Measurements from ENCODE around the gene OLFML2A.
A peak's percentile ranks its signal among the peaks of the same experiment; 100 is the strongest.

OLFML2A gene

GRCh38 chr9:124852121-124852828 is 75.3 kb downstream of the OLFML2A start:
- Histone ChIP-seq H3K27me3 (ENCODE audit: low read depth, low read length) (no peaks in the 10 kb centered on the region), H3K4me3 (ENCODE audit: low read depth in 1 of 2, low read length in 2 of 2) (peak overlapping the region; percentile 55), H3K9me3 (ENCODE audit: control insufficient read depth in 1 of 2, low read length in 2 of 2) (no peaks in the 10 kb centered on the region), H3K27ac (ENCODE audit: low read length) (no peak overlapping the region), H3K36me3 (ENCODE audit: control insufficient read depth in 1 of 2, insufficient read depth in 2 of 2, low read length in 2 of 2) (peaks cover 0 to 9% of the 10 kb centered on the region in 2 donors), H3K4me1 (ENCODE audit: control insufficient read depth in 1 of 2, insufficient read depth in 2 of 2, low read length in 2 of 2) (peaks cover 6 to 18% of the 10 kb centered on the region in 2 donors)

- H3K36me3 ChIP-seq (ENCODE audit: control insufficient read depth in 1 of 2, insufficient read depth in 2 of 2, low read length in 2 of 2): peaks cover 7 to 16% of the 10 kb centered on the region in 2 donors
Measured at GRCh38 chr9:124852829-124853531, 76.0 kb downstream of the OLFML2A start, which contains the start of gene WDR38. Gene WDR38, plus strand, starts transcription at chr9:124853460. Its CDS starts 72 bp downstream, at chr9:124853532.

GRCh38 chr9:124853605-124854143 is 76.7 kb downstream of the OLFML2A start:
- Histone ChIP-seq H3K4me3 (ENCODE audit: low read depth in 1 of 2, low read length in 2 of 2) (peak overlapping the region in 1 of 2 donors; percentile 55), H3K4me1 (ENCODE audit: control insufficient read depth in 1 of 2, insufficient read depth in 2 of 2, low read length in 2 of 2) (peaks cover 6 to 18% of the 10 kb centered on the region in 2 donors), H3K36me3 (ENCODE audit: control insufficient read depth in 1 of 2, insufficient read depth in 2 of 2, low read length in 2 of 2) (peaks cover 14 to 23% of the 10 kb centered on the region in 2 donors), H3K27ac (ENCODE audit: low read length) (no peak overlapping the region), H3K9me3 (ENCODE audit: control insufficient read depth in 1 of 2, low read length in 2 of 2) (no peaks in the 10 kb centered on the region), H3K27me3 (ENCODE audit: low read depth, low read length) (no peaks in the 10 kb centered on the region)

More at GRCh38 chr9:124852829-124853531, 76.0 kb downstream of the OLFML2A start, which contains the start of gene WDR38:
- Histone ChIP-seq H3K27me3 (ENCODE audit: low read depth, low read length) (no peaks in the 10 kb centered on the region), H3K27ac (ENCODE audit: low read length) (no peak within 1 kb of the TSS), H3K4me3 (ENCODE audit: low read depth in 1 of 2, low read length in 2 of 2) (peak within 1 kb of the TSS; percentile 55), H3K4me1 (ENCODE audit: control insufficient read depth in 1 of 2, insufficient read depth in 2 of 2, low read length in 2 of 2) (peaks cover 6 to 18% of the 10 kb centered on the region in 2 donors), H3K9me3 (ENCODE audit: control insufficient read depth in 1 of 2, low read length in 2 of 2) (no peaks in the 10 kb centered on the region)

- Histone ChIP-seq H3K27ac (ENCODE audit: low read length) (no peak overlapping the region), H3K4me1 (ENCODE audit: control insufficient read depth in 1 of 2, insufficient read depth in 2 of 2, low read length in 2 of 2) (peaks cover 6 to 18% of the 10 kb centered on the region in 2 donors), H3K4me3 (ENCODE audit: low read depth in 1 of 2, low read length in 2 of 2) (no peak overlapping the region), H3K9me3 (ENCODE audit: control insufficient read depth in 1 of 2, low read length in 2 of 2) (no peaks in the 10 kb centered on the region), H3K36me3 (ENCODE audit: control insufficient read depth in 1 of 2, insufficient read depth in 2 of 2, low read length in 2 of 2) (peaks cover 19 to 28% of the 10 kb centered on the region in 2 donors), H3K27me3 (ENCODE audit: low read depth, low read length) (no peaks in the 10 kb centered on the region)
Measured at GRCh38 chr9:124854161-124854560, 77.2 kb downstream of the OLFML2A start.

GRCh38 chr9:124854822-124855221 is 77.9 kb downstream of the OLFML2A start:
- Histone ChIP-seq H3K9me3 (ENCODE audit: control insufficient read depth in 1 of 2, low read length in 2 of 2) (no peaks in the 10 kb centered on the region), H3K27ac (ENCODE audit: low read length) (no peak overlapping the region), H3K4me1 (ENCODE audit: control insufficient read depth in 1 of 2, insufficient read depth in 2 of 2, low read length in 2 of 2) (peaks cover 6 to 19% of the 10 kb centered on the region in 2 donors), H3K36me3 (ENCODE audit: control insufficient read depth in 1 of 2, insufficient read depth in 2 of 2, low read length in 2 of 2) (peaks cover 25 to 35% of the 10 kb centered on the region in 2 donors), H3K27me3 (ENCODE audit: low read depth, low read length) (no peaks in the 10 kb centered on the region), H3K4me3 (ENCODE audit: low read depth in 1 of 2, low read length in 2 of 2) (no peak overlapping the region)

- Histone ChIP-seq H3K27ac (ENCODE audit: low read length) (no peak overlapping the region), H3K36me3 (ENCODE audit: control insufficient read depth in 1 of 2, insufficient read depth in 2 of 2, low read length in 2 of 2) (peaks cover 32 to 42% of the 10 kb centered on the region in 2 donors), H3K27me3 (ENCODE audit: low read depth, low read length) (no peaks in the 10 kb centered on the region), H3K9me3 (ENCODE audit: control insufficient read depth in 1 of 2, low read length in 2 of 2) (no peaks in the 10 kb centered on the region), H3K4me3 (ENCODE audit: low read depth in 1 of 2, low read length in 2 of 2) (no peak overlapping the region), H3K4me1 (ENCODE audit: control insufficient read depth in 1 of 2, insufficient read depth in 2 of 2, low read length in 2 of 2) (peaks cover 12 to 26% of the 10 kb centered on the region in 2 donors)
Measured at GRCh38 chr9:124855566-124855943, 78.6 kb downstream of the OLFML2A start.

- H3K9me3 ChIP-seq (ENCODE audit: control insufficient read depth in 1 of 2, low read length in 2 of 2): no peaks in the 10 kb centered on the region
- no peak overlapping the region for H3K27ac ChIP-seq (ENCODE audit: low read length)
- H3K27me3 ChIP-seq (ENCODE audit: low read depth, low read length): no peaks in the 10 kb centered on the region
- H3K36me3 ChIP-seq (ENCODE audit: control insufficient read depth in 1 of 2, insufficient read depth in 2 of 2, low read length in 2 of 2): peaks cover 35 to 42% of the 10 kb centered on the region in 2 donors
- H3K4me3 ChIP-seq (ENCODE audit: low read depth in 1 of 2, low read length in 2 of 2): no peak overlapping the region
- peaks cover 17 to 32% of the 10 kb centered on the region in 2 donors for H3K4me1 ChIP-seq (ENCODE audit: control insufficient read depth in 1 of 2, insufficient read depth in 2 of 2, low read length in 2 of 2)
Measured at GRCh38 chr9:124855944-124856765, 79.2 kb downstream of the OLFML2A start.

GRCh38 chr9:124857533-124858162 is 80.7 kb downstream of the OLFML2A start:
- Histone ChIP-seq H3K4me3 (ENCODE audit: low read depth in 1 of 2, low read length in 2 of 2) (no peak overlapping the region), H3K9me3 (ENCODE audit: control insufficient read depth in 1 of 2, low read length in 2 of 2) (no peaks in the 10 kb centered on the region), H3K27me3 (ENCODE audit: low read depth, low read length) (no peaks in the 10 kb centered on the region), H3K4me1 (ENCODE audit: control insufficient read depth in 1 of 2, insufficient read depth in 2 of 2, low read length in 2 of 2) (peaks cover 14 to 25% of the 10 kb centered on the region in 2 donors), H3K27ac (ENCODE audit: low read length) (no peak overlapping the region), H3K36me3 (ENCODE audit: control insufficient read depth in 1 of 2, insufficient read depth in 2 of 2, low read length in 2 of 2) (peaks cover 35 to 42% of the 10 kb centered on the region in 2 donors)

- H3K36me3 ChIP-seq (ENCODE audit: control insufficient read depth in 1 of 2, insufficient read depth in 2 of 2, low read length in 2 of 2): peaks cover 35 to 42% of the 10 kb centered on the region in 2 donors
- no peaks in the 10 kb centered on the region for H3K9me3 ChIP-seq (ENCODE audit: control insufficient read depth in 1 of 2, low read length in 2 of 2)
- peaks cover 11 to 21% of the 10 kb centered on the region in 2 donors for H3K4me1 ChIP-seq (ENCODE audit: control insufficient read depth in 1 of 2, insufficient read depth in 2 of 2, low read length in 2 of 2)
- no peaks in the 10 kb centered on the region for H3K27me3 ChIP-seq (ENCODE audit: low read depth, low read length)
- no peak overlapping the region for H3K4me3 ChIP-seq (ENCODE audit: low read depth in 1 of 2, low read length in 2 of 2)
- no peak overlapping the region for H3K27ac ChIP-seq (ENCODE audit: low read length)
Measured at GRCh38 chr9:124858330-124859046, 81.6 kb downstream of the OLFML2A start.
